Measurements from ENCODE around the gene PICALM.

- TF ChIP-seq, protein P1, sequence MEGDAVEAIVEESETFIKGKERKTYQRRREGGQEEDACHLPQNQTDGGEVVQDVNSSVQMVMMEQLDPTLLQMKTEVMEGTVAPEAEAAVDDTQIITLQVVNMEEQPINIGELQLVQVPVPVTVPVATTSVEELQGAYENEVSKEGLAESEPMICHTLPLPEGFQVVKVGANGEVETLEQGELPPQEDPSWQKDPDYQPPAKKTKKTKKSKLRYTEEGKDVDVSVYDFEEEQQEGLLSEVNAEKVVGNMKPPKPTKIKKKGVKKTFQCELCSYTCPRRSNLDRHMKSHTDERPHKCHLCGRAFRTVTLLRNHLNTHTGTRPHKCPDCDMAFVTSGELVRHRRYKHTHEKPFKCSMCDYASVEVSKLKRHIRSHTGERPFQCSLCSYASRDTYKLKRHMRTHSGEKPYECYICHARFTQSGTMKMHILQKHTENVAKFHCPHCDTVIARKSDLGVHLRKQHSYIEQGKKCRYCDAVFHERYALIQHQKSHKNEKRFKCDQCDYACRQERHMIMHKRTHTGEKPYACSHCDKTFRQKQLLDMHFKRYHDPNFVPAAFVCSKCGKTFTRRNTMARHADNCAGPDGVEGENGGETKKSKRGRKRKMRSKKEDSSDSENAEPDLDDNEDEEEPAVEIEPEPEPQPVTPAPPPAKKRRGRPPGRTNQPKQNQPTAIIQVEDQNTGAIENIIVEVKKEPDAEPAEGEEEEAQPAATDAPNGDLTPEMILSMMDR (IDR thresholded peaks at IDR 0.05), result no peak
- no peak for TF ChIP-seq POLR2A (IDR thresholded peaks at IDR 0.05)
These were observed 47.5 kb upstream of the PICALM start for GRCh38 chr11:86116386-86116726.
